GM19035 (cell line): ENCODE results near the gene TXNL1.

Experiments used
- ATAC-seq: cut with Tn5 transposase; IDR thresholded peaks from one replicate; pipeline ENCODE4 v1.9.1; 2021; ENCODE audit not compliant: unreplicated experiment

Gene TXNL1

GRCh38 chr18:56645415-56646016 is 7.1 kb upstream of the TXNL1 start:
- ATAC-seq, result no peak

- ATAC-seq, result no peak
These were observed 5.0 kb upstream of the TXNL1 start for GRCh38 chr18:56643381-56643780.

- no peak for ATAC-seq
These were observed 3.4 kb upstream of the TXNL1 start for GRCh38 chr18:56641714-56642337.

- ATAC-seq, result no peak
These were observed 1.2 kb upstream of the TXNL1 start for GRCh38 chr18:56639571-56639970.

GRCh38 chr18:56639104-56639381 is 651 bp upstream of the TXNL1 start:
- no peak for ATAC-seq

GRCh38 chr18:56637711-56638231 is 621 bp downstream of the TXNL1 start:
- ATAC-seq, result peak; percentile 6

GRCh38 chr18:56637176-56637575 is 1.2 kb downstream of the TXNL1 start:
- ATAC-seq, result no peak

GRCh38 chr18:56635007-56635406 is 3.4 kb downstream of the TXNL1 start:
- ATAC-seq, result no peak

- no peak for ATAC-seq
These were observed 6.0 kb downstream of the TXNL1 start for GRCh38 chr18:56632070-56633022.

GRCh38 chr18:56627991-56628390 is 10.4 kb downstream of the TXNL1 start:
- no peak for ATAC-seq

GRCh38 chr18:56615738-56616520 is 22.5 kb downstream of the TXNL1 start:
- no peak for ATAC-seq

GRCh38 chr18:56606618-56607017 is 31.8 kb downstream of the TXNL1 start:
- ATAC-seq, result no peak

- ATAC-seq, result no peak
These were observed 40.0 kb downstream of the TXNL1 start for GRCh38 chr18:56598422-56598821.

- ATAC-seq, result no peak
These were observed 44.5 kb downstream of the TXNL1 start for GRCh38 chr18:56593906-56594305.

- ATAC-seq, result no peak
These were observed 58.4 kb downstream of the TXNL1 start for GRCh38 chr18:56580026-56580425.

GRCh38 chr18:56579451-56579850 is 58.9 kb downstream of the TXNL1 start:
- no peak for ATAC-seq

GRCh38 chr18:56576826-56577573 is 61.4 kb downstream of the TXNL1 start:
- ATAC-seq, result no peak

GRCh38 chr18:56575819-56576663 is 62.4 kb downstream of the TXNL1 start:
- peak; percentile 75 for ATAC-seq

GRCh38 chr18:56574861-56575260 is 63.5 kb downstream of the TXNL1 start:
- ATAC-seq, result no peak
